Hematopoietic multipotent progenitor cell treated with erythropoietin and hydrocortisone succinate and interleukin-3 and kit ligand, for 15 days (in vitro differentiated cells): Measurements from ENCODE around the gene DNM1.
"Not testable (repeated sequence)": the region's sequence is repeated elsewhere in the genome, so short reads cannot be mapped to it uniquely, and the experiment has no call there.

ENCODE experiments used
- DNase-seq: peaks from one replicate; pipeline ENCODE4 v3.0.0-alpha.2; 2015; ENCODE audit warnings: low spot score

The DNM1 gene

DNA sequence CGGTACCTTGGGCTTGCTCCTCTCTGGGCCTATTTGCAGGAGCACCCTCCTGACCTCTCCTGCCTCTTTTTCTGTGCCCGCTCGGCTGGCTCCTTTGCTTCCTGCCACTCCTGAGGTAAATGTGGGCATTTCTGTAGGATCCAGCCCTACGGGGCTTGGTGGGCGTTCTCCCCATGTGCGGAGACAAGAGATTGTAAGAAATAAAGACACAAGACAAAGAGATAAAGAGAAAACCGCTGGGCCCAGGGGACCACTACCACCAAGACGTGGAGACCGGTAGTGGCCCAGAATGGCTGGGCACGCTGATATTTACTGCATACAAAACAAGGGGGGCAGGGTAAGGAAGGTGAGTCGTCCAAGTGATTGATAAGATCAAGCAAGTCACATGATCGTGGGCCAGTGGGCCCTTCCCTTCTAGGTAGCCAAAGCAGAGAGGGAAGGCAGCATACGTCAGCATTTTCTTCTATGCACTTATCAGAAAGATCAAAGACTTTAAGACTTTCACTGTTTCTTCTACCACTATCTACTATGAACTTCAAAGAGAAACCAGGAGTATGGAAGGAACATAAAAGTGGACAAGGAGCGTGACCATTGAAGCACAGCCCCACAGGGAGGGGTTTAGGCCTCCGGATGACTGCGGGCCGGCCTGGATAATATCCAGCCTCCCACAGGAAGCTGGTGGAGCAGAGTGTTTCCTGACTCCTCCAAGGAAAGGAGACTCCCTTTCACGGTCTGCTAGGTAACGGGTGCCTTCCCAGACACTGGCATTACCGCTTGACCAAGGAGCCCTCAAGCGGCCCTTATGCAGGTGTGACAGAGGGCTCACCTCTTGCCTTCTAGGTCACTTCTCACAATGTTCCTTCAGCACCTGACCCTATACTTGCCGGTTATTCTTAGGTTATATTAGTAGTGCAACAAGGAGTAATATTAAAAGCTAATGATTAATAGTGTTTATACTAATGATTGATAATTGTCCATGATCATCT, 76.2 kb downstream of the DNM1 start:
- not testable (repeated sequence) for DNase-seq

GRCh38 chr9:128280084-128280622, 77.0 kb downstream of the DNM1 start:
- no peak for DNase-seq

GRCh38 chr9:128282500-128282899, 79.3 kb downstream of the DNM1 start:
- no peak for DNase-seq

GRCh38 chr9:128285033-128285784, 82.0 kb downstream of the DNM1 start:
- DNase-seq: no peak

- no peak for DNase-seq
Observed at GRCh38 chr9:128286440-128286839, 83.3 kb downstream of the DNM1 start.

- DNase-seq: no peak
Observed at GRCh38 chr9:128288273-128289004, 85.3 kb downstream of the DNM1 start.

- DNase-seq: no peak
Observed at GRCh38 chr9:128292009-128292408, 88.8 kb downstream of the DNM1 start.

- DNase-seq: no peak
Observed at GRCh38 chr9:128293091-128293490, 89.9 kb downstream of the DNM1 start.

GRCh38 chr9:128294142-128294541, 91.0 kb downstream of the DNM1 start:
- no peak for DNase-seq

DNA sequence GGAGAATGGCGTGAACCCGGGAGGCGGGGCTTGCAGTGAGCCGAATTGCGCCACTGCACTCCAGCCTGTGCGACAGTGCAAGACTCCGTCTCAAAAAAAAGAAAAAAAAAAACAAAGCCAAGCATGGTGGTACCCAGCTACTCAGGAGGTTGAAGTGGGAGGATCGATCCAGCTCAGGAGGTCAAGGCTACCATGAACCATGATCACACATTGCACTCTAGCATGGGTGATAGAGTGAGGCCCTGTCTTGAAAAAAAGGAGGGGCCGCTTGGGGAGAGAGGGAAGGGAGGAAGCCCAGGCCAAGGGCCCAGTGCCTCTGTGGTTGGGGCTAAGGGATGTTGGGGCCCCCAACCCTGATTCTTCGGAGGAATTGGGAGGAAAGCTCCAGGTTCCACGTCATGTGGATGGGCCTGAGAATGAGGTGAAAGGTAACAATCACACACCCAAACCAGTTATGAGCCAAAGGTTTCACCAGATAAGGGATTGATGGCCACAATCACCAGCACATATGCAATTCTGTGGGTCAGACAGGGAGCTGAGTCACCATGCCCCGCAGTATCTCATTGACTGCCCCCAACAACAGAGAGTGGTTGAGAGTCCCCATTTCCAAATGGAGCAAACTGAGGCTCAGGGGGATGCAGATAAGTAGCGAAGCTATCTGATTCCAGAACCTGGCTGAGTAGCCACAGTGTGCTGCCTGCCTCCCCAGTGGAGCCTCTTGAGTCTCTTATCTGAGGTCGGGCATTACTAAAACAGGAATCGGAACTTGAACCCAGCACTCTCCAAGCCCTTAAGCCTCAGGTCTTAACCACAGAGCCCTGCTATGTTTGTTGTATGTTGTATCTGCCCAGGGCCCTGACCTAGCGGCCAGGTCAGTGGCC, 93.4 kb downstream of the DNM1 start:
- no peak for DNase-seq

DNA sequence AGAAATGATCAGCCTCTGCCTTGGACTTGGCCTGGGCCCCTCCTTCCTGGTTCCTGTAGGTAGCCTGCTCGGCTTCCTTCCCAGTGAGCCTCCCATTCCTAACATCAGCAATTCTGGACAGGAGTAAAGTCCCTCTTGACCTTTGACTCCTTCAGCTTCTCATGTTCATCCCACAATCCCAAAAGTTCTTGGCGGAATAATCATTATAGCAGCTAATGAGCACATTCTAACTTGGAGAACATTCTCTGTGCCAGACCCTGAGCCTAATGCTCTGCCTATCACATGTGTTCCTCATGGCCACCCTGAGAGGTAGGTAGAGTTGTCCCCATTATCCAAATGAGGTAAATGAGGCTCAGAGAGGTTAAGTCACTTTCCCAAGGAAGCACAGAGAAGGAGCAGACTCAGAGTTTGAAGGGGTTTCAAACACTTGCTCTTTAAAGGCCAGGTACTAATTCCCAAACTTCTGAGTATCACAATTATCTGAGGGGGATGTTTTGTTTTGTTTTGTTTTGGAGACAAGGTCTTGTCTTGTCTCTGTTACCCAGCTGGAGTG, 94.1 kb downstream of the DNM1 start:
- no peak for DNase-seq

DNA sequence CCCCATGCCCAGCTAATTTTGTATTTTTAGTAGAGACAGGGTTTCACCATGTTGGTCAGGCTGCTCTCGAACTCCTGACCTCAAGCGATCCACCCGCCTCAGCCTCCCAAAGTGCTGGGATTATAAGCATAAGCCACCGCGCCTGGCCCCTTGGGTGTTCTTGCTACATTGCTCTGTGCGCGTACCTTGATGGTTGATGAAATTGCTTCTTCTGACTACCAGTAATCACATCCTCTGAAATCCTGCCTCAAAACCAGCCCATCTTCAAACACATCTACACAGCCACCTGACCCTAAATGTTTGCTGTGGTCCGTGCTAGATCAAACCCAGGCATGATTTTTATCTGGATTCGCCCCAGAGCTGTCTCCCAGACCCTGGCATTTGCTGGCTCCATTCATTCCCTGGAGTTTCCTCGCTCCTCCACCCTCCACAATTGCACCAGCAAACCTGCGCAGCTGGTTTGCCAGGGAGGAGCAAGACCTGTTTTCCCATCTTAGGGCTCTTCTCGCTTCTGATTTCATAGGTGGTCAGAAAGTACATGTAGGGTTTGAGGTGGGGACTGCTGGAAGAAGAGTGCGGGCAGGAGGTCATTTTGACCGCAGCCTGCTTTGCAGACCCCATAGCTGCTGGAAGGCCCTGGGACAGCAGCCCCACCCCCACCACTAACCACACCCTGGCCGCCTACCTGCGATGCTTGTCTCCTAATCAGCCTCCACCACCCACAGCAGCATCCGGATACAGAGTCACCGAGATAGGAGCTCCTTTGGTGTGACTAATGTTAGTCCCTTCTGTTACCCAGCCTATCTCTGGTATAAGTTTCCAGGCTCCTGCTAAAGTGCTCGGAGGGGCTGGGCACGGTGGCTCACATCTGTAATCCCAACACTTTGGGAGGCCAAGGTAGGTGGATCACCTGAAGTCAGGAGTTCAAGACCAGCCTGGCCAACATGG, 95.6 kb downstream of the DNM1 start:
- no peak for DNase-seq

DNA sequence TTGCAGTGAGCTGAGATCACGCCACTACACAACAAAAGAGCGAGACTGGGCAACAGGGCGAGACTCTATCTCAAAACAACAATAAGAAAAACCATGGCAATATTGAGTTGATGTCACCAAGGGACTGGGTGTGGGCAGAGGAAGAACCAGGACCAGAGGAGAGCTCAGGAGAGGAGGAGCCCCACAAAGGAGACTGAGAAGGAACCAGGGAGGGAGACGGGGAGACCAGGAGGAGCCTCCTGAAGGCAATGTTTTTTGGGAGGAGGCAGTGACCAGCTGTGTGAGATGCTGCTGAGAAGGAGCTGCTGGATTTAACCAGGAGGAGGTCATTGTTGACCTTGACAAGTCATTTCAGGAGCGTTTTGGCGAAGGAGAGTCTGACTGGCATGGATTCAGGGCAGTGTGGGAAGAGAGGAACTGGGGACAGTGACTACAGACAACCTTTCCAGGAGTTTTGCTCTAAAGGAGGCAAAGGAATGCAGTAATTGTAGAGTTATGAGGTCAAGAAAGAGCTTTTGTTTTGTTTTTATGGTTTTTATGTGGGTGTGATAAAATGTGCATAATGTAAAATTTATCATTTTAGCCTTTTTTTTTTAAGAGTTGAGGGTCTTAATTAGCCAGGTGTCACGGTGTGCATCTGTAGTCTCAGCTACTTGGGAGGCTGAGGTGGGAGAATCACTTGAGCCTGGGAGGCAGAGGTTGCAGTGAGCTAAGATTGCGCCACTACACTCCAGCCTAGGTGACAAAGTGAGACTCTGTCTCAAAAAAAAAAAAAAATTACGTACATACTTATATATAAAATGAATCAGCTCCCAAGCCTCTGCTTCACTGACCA, 101.2 kb downstream of the DNM1 start:
- no peak for DNase-seq
